GM23338 (cell line): Measurements from ENCODE around the gene ADAMTSL4. TPM values are rescaled to one million over a fixed set of nuclear protein-coding genes. Genes with fewer than 3 reads are reported as not detected.

ENCODE experiments used
- ATAC-seq: fragments of 200-7000 bp; cut with Tn5 transposase; 3 replicates; pipeline ENCODE4 v1.9.1; 2020
- DNase-seq: peaks from one replicate; pipeline ENCODE4 v3.0.0-alpha.2; 2015; ENCODE audit warnings: low spot score
- H2AFZ ChIP-seq: fragments of 200-600 bp; sonication (generic); 2 replicates; pipeline ENCODE4 v1.8.0; 2016; ENCODE audit warnings: antibody characterized with exemption, mild to moderate bottlenecking, moderate library complexity
- H3F3A ChIP-seq: fragments of 200-600 bp; sonication (generic); replicated peaks from 2 replicates; pipeline ENCODE4 v1.8.0; 2017; ENCODE audit warnings: antibody characterized with exemption, mixed run types, low read depth
- H3K27ac ChIP-seq: fragments of 200-600 bp; sonication (generic); 2 replicates; pipeline ENCODE4 v1.6.1; 2016; ENCODE audit warnings: low read depth
- H3K27me3 ChIP-seq: fragments of 200-600 bp; sonication (generic); 2 replicates; pipeline ENCODE4 v1.8.0; 2016; ENCODE audit warnings: mild to moderate bottlenecking, mixed run types, moderate library complexity; ENCODE audit not compliant: insufficient read depth
- H3K36me3 ChIP-seq: fragments of 200-600 bp; sonication (generic); 2 replicates; pipeline ENCODE4 v1.8.0; 2016; ENCODE audit warnings: mild to moderate bottlenecking; ENCODE audit not compliant: insufficient read depth
- H3K4me1 ChIP-seq: fragments of 200-600 bp; sonication (generic); 2 replicates; pipeline ENCODE4 v1.8.0; 2016; ENCODE audit warnings: mild to moderate bottlenecking, moderate library complexity; ENCODE audit not compliant: insufficient read depth
- H3K4me2 ChIP-seq: fragments of 200-600 bp; sonication (generic); 2 replicates; pipeline ENCODE4 v1.7.1; 2017; ENCODE audit warnings: mixed run types
- H3K4me3 ChIP-seq: fragments of 200-600 bp; sonication (generic); 2 replicates; pipeline ENCODE4 v1.6.1; 2016; ENCODE audit warnings: mixed run types
- H3K79me2 ChIP-seq: fragments of 200-600 bp; sonication (generic); replicated peaks from 2 replicates; pipeline ENCODE4 v1.8.0; 2017; ENCODE audit warnings: mild to moderate bottlenecking; ENCODE audit not compliant: insufficient read depth
- H3K9me2 ChIP-seq: fragments of 200-600 bp; sonication (generic); 2 replicates; pipeline ENCODE4 v1.8.0; 2017; ENCODE audit not compliant: insufficient read depth
- H4K20me1 ChIP-seq: fragments of 200-600 bp; sonication (generic); replicated peaks from 2 replicates; pipeline ENCODE4 v1.8.0; 2017; ENCODE audit warnings: mild to moderate bottlenecking; ENCODE audit not compliant: insufficient read depth
- H3K27ac Mint-ChIP-seq: 2 replicates; pipeline ENCODE4 v1.8.0; 2020; ENCODE audit warnings: inconsistent platforms, mild to moderate bottlenecking, moderate library complexity, mixed read lengths
- H3K27me3 Mint-ChIP-seq: 3 replicates; pipeline ENCODE4 v1.8.0; 2022; ENCODE audit warnings: low read depth, mild to moderate bottlenecking, moderate library complexity, mixed read lengths, inconsistent platforms; ENCODE audit not compliant: insufficient read depth, poor library complexity
- H3K36me3 Mint-ChIP-seq: 3 replicates; pipeline ENCODE4 v1.8.0; 2021; ENCODE audit warnings: low read depth, mild to moderate bottlenecking, inconsistent platforms, moderate library complexity, mixed read lengths
- H3K4me1 Mint-ChIP-seq: 3 replicates; pipeline ENCODE4 v1.8.0; 2020; ENCODE audit warnings: mild to moderate bottlenecking, inconsistent platforms, mixed read lengths
- H3K4me3 Mint-ChIP-seq: 3 replicates; pipeline ENCODE4 v1.8.0; 2021; ENCODE audit warnings: moderate library complexity, mild to moderate bottlenecking, inconsistent platforms, mixed read lengths
- H3K9me3 Mint-ChIP-seq: 3 replicates; pipeline ENCODE4 v1.8.0; 2020; ENCODE audit warnings: moderate library complexity, mild to moderate bottlenecking, inconsistent platforms, mixed read lengths
- CREB1 ChIP-seq: fragments of 250-450 bp; sonication (Bioruptor Pico); IDR thresholded peaks from 2 replicates; pipeline ENCODE4 v1.5.0; 2020; ENCODE audit warnings: low read depth, mild to moderate bottlenecking, moderate library complexity
- EZH2phosphoT487 ChIP-seq: fragments of 200-600 bp; sonication (generic); IDR thresholded peaks from one replicate; pipeline ENCODE4 v1.8.1; 2018; ENCODE audit warnings: antibody characterized with exemption; ENCODE audit not compliant: unreplicated experiment
- JUNB ChIP-seq: IDR thresholded peaks from one replicate; pipeline ENCODE4 v1.6.1; 2016; ENCODE audit warnings: antibody characterized with exemption; ENCODE audit not compliant: unreplicated experiment
- NANOG ChIP-seq: IDR thresholded peaks from 2 replicates; pipeline ENCODE4 v1.6.1; 2016; ENCODE audit warnings: antibody characterized with exemption, borderline replicate concordance
- POLR2AphosphoS5 ChIP-seq: IDR thresholded peaks from 2 replicates; pipeline ENCODE4 v1.6.1; 2016; ENCODE audit warnings: antibody characterized with exemption, low read depth
- ZNF331 ChIP-seq: fragments of 250-450 bp; sonication (Bioruptor Pico); IDR thresholded peaks from 2 replicates; pipeline ENCODE4 v1.5.0; 2020; ENCODE audit warnings: low read depth, mild to moderate bottlenecking, moderate library complexity
- polyA plus RNA-seq: library from polyadenylated mRNA; unstranded; fragments of >200 nt; fragmentation: Nextera tagmentation; extraction: Ambion mirVana; gene quantifications from 2 replicates; pipeline ENCODE4 v1.2.1, GENCODE V29; 2016
- total RNA-seq: library from RNA; depleted of rRNA; stranded (reverse); fragments of >200 nt; shearing (Covaris generic); gene quantifications from 2 replicates; pipeline ENCODE4 v1.2.3, GENCODE V29; 2014
- TF ChIP-seq, protein P1 (sequence below): IDR thresholded peaks from 2 replicates; pipeline ENCODE4 v1.6.1; 2016; ENCODE audit warnings: antibody characterized with exemption
- TF ChIP-seq, protein P2 (sequence below): fragments of 250-450 bp; sonication (Bioruptor Pico); IDR thresholded peaks from 2 replicates; pipeline ENCODE4 v1.5.0; 2020; ENCODE audit warnings: mild to moderate bottlenecking, moderate library complexity
- TF ChIP-seq, protein P3 (sequence below): IDR thresholded peaks from one replicate; pipeline ENCODE4 v1.6.1; 2018; ENCODE audit warnings: antibody characterized with exemption; ENCODE audit not compliant: unreplicated experiment

ADAMTSL4 gene
- total and polyA plus RNA-seq, 2 experiments from 2014 or later: 5.3 to 5.8 TPM

DNA sequence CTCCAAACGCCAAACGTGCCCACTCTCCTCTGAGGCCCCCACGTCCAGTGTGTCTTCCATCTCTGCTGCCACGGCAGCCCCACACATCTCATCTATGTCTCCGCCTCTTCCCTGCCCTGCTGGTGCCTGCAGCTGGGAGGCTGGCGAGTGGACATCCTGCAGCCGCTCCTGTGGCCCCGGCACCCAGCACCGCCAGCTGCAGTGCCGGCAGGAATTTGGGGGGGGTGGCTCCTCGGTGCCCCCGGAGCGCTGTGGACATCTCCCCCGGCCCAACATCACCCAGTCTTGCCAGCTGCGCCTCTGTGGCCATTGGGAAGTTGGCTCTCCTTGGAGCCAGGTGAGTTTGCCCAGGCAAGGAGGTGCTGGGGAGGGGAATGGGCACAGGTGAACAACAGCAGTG is 8.6 kb downstream of the ADAMTSL4 start:
- Mint-ChIP-seq H3K36me3 (no peaks in the 10 kb centered on the region), H3K9me3 (no peaks in the 10 kb centered on the region), H3K4me3 (no peak overlapping the region), H3K27ac (no peak overlapping the region), H3K4me1 (peaks cover 29% of the 10 kb centered on the region), H3K27me3 (peaks cover 20% of the 10 kb centered on the region)
- Histone ChIP-seq H3K79me2 (peaks cover under 1% of the 10 kb centered on the region), H3F3A (peaks cover 4% of the 10 kb centered on the region), H3K36me3 (no peaks in the 10 kb centered on the region), H2AFZ (no peak overlapping the region), H3K4me3 (no peak overlapping the region), H4K20me1 (no peaks in the 10 kb centered on the region), H3K9me2 (no peaks in the 10 kb centered on the region), H3K4me1 (peaks cover 17% of the 10 kb centered on the region), H3K4me2 (no peak overlapping the region), H3K27me3 (no peaks in the 10 kb centered on the region), H3K27ac (no peak overlapping the region)
- TF ChIP-seq JUNB: no peak
- TF ChIP-seq ZNF331: no peak
- no peak for TF ChIP-seq EZH2phosphoT487
- TF ChIP-seq, protein P1, sequence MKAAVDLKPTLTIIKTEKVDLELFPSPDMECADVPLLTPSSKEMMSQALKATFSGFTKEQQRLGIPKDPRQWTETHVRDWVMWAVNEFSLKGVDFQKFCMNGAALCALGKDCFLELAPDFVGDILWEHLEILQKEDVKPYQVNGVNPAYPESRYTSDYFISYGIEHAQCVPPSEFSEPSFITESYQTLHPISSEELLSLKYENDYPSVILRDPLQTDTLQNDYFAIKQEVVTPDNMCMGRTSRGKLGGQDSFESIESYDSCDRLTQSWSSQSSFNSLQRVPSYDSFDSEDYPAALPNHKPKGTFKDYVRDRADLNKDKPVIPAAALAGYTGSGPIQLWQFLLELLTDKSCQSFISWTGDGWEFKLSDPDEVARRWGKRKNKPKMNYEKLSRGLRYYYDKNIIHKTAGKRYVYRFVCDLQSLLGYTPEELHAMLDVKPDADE: no peak
- TF ChIP-seq, protein P2, sequence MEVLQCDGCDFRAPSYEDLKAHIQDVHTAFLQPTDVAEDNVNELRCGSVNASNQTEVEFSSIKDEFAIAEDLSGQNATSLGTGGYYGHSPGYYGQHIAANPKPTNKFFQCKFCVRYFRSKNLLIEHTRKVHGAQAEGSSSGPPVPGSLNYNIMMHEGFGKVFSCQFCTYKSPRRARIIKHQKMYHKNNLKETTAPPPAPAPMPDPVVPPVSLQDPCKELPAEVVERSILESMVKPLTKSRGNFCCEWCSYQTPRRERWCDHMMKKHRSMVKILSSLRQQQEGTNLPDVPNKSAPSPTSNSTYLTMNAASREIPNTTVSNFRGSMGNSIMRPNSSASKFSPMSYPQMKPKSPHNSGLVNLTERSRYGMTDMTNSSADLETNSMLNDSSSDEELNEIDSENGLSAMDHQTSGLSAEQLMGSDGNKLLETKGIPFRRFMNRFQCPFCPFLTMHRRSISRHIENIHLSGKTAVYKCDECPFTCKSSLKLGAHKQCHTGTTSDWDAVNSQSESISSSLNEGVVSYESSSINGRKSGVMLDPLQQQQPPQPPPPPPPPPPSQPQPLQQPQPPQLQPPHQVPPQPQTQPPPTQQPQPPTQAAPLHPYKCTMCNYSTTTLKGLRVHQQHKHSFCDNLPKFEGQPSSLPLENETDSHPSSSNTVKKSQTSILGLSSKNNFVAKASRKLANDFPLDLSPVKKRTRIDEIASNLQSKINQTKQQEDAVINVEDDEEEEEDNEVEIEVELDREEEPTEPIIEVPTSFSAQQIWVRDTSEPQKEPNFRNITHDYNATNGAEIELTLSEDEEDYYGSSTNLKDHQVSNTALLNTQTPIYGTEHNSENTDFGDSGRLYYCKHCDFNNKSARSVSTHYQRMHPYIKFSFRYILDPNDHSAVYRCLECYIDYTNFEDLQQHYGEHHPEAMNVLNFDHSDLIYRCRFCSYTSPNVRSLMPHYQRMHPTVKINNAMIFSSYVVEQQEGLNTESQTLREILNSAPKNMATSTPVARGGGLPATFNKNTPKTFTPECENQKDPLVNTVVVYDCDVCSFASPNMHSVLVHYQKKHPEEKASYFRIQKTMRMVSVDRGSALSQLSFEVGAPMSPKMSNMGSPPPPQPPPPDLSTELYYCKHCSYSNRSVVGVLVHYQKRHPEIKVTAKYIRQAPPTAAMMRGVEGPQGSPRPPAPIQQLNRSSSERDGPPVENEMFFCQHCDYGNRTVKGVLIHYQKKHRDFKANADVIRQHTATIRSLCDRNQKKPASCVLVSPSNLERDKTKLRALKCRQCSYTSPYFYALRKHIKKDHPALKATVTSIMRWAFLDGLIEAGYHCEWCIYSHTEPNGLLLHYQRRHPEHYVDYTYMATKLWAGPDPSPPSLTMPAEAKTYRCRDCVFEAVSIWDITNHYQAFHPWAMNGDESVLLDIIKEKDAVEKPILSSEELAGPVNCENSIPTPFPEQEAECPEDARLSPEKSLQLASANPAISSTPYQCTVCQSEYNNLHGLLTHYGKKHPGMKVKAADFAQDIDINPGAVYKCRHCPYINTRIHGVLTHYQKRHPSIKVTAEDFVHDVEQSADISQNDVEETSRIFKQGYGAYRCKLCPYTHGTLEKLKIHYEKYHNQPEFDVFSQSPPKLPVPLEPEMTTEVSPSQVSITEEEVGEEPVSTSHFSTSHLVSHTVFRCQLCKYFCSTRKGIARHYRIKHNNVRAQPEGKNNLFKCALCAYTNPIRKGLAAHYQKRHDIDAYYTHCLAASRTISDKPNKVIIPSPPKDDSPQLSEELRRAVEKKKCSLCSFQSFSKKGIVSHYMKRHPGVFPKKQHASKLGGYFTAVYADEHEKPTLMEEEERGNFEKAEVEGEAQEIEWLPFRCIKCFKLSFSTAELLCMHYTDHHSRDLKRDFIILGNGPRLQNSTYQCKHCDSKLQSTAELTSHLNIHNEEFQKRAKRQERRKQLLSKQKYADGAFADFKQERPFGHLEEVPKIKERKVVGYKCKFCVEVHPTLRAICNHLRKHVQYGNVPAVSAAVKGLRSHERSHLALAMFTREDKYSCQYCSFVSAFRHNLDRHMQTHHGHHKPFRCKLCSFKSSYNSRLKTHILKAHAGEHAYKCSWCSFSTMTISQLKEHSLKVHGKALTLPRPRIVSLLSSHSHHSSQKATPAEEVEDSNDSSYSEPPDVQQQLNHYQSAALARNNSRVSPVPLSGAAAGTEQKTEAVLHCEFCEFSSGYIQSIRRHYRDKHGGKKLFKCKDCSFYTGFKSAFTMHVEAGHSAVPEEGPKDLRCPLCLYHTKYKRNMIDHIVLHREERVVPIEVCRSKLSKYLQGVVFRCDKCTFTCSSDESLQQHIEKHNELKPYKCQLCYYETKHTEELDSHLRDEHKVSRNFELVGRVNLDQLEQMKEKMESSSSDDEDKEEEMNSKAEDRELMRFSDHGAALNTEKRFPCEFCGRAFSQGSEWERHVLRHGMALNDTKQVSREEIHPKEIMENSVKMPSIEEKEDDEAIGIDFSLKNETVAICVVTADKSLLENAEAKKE (CRISPR knock-in tag): no peak
- TF ChIP-seq, protein P3, sequence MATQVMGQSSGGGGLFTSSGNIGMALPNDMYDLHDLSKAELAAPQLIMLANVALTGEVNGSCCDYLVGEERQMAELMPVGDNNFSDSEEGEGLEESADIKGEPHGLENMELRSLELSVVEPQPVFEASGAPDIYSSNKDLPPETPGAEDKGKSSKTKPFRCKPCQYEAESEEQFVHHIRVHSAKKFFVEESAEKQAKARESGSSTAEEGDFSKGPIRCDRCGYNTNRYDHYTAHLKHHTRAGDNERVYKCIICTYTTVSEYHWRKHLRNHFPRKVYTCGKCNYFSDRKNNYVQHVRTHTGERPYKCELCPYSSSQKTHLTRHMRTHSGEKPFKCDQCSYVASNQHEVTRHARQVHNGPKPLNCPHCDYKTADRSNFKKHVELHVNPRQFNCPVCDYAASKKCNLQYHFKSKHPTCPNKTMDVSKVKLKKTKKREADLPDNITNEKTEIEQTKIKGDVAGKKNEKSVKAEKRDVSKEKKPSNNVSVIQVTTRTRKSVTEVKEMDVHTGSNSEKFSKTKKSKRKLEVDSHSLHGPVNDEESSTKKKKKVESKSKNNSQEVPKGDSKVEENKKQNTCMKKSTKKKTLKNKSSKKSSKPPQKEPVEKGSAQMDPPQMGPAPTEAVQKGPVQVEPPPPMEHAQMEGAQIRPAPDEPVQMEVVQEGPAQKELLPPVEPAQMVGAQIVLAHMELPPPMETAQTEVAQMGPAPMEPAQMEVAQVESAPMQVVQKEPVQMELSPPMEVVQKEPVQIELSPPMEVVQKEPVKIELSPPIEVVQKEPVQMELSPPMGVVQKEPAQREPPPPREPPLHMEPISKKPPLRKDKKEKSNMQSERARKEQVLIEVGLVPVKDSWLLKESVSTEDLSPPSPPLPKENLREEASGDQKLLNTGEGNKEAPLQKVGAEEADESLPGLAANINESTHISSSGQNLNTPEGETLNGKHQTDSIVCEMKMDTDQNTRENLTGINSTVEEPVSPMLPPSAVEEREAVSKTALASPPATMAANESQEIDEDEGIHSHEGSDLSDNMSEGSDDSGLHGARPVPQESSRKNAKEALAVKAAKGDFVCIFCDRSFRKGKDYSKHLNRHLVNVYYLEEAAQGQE: no peak
- TF ChIP-seq CREB1 (CRISPR knock-in tag): no peak
- TF ChIP-seq NANOG: no peak
- no peak for TF ChIP-seq POLR2AphosphoS5
- DNase-seq (no peak), ATAC-seq (no peak)
